Colon (tissue), 2 donors: ENCODE data around the gene TRPM2.

Source experiments
- FAIRE-seq: peaks from 2 replicates; lab custom pipeline; 2012; peaks lifted over from hg19 to GRCh38; lab: Jason Lieb, UNC
- donor health status: control.
- donor health status: control.

TRPM2 gene

DNA sequence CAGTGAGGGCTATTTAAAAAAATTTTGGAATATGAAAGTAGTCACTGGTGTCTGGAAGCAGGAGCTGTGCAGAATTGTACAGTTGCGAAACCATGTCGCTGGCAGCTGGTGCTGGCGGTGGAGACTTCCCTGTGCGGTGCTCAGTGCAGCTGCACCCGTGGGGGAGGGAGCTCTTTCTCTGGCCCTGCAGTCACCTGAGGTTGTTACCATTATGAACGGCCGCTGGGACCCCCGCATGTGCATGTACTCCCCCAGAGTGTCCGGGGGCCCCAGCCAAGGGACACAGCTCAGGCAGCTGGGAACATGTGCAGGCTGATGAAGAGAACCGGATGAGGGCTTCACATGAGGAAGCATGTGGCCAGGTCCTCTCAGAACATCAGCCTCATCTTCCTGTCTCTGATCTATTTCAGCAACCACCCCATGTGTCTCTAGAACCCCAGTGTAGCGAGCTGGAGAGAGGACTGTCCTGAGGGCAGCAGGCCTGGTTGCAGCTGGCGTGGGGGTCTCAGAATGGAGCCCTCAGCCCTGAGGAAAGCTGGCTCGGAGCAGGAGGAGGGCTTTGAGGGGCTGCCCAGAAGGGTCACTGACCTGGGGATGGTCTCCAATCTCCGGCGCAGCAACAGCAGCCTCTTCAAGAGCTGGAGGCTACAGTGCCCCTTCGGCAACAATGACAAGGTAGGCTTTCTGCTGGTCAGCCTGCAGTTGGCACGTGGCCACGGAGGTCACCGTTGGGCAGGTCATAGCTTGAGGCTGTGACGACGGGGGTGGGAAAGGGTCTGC lies at the start of gene TRPM2:
Gene TRPM2 (plus strand): TSS at position 431 of the 780 bp plus-strand sequence. CDS start 80 bp downstream, at position 511.
- no peak for FAIRE-seq

DNA sequence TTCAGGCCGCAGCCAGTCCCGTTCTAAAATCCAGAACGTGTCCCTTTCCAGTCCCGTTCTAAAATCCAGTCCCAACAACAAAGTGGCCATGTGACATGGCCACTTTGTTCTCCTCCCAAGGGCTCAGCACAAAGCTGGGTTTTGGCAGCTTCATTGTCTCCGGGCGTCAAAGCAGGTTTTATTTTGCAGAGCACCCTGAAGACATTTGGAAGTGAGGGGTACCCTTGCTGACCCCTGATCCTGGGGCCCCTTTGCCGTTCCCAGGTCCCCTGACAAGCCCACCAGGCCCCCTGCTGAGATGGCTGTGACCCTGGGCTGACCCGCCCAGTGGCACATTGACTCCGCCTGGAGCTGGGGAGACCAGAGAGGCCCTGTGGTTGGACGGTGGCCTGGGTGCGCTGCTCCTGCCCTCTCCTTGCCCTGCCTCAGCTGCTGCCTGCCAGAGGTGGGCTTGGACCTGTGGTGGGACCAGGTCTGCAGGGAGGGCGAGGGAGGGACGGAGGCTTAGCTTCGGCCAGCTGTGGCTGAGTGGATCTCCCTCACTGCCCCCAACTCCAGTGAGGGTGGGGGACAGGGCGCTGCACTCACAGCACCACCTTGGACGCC lies 49.3 kb upstream of the TRPM2 start:
- FAIRE-seq: no peak

DNA sequence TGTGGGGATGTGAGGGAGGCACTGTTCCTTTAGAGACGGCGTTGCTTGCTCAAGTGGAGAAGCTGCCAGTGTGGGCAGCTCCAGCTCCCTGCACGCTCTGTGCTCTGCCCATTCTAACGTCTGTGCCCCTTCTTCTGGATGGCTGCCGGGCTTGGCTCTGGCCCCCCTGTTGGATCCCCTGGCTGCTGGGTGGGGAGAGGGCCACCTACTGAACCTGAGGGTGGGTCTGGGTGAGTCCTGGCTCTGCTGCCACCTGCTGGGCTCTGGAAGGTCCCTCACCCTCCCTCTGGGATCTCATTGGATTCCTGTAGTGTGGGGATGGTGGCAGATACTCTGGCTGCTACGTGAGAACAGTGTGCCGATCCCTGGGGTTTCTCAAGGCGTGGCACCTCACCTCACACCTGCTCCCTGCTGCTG lies 48.5 kb upstream of the TRPM2 start:
- FAIRE-seq: no peak

DNA sequence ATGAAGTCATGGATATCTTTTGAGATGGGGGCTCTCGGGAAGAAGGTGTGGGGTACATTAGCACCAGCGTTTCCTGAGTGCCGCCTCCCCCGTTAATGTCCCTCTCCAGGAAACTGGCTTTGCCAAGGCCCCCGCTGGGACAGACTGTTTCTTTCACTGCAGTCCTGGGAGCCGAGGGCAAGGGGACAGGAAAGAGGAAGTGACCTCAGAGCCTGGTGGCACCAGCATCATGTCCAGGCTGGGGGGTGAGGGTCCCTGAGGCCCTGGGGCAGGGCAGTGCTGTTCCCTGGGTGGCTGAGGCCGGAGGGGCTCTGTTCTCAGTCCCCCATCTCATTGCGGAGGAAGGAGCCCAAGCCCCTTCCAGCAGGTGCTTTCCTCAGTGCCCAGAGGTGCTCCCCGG lies 47.7 kb upstream of the TRPM2 start:
- FAIRE-seq: no peak

- no peak for FAIRE-seq
Observed at GRCh38 chr21:44306936-44307704, 46.3 kb upstream of the TRPM2 start.

- FAIRE-seq: no peak
Observed at GRCh38 chr21:44310628-44311507, 42.6 kb upstream of the TRPM2 start.

- FAIRE-seq: no peak
Observed at GRCh38 chr21:44312089-44312488, 41.3 kb upstream of the TRPM2 start.

DNA sequence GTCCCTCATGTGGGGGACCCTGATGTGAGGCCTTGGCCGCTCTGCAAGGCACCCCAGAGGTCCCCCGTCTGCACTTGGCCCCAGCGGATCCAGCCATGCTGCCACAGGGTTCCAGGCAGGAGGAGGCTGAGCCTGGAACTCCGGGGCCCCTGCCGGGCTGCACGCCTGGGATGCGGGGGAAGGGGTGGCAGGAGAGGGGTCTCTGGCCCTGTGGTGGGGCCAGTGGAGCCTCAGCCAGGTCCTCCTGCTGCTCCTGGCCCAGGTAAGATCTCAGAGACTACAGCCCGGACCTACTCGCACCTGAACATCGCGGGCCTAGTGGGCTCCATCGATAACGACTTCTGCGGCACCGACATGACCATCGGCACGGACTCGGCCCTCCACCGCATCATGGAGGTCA lies 40.7 kb upstream of the TRPM2 start:
- no peak for FAIRE-seq

DNA sequence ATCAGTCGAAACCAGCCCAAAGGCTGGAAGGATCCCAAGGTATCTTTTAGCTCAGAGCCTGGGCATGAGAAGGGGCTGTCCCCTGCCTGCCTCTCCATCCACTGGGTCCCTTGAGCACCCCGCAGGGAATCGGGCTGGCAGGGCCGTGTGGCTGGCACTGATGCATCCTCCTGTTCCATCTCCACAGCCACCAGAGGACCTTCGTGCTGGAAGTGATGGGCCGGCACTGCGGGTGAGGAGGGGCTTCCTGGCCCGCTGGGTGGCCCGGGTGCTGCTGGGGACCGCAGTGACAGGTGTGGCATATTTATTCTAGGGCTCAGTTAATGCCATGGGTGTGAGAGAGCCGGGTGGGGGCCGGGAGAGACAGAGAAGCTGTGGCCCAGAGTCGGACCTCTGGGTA lies 40.0 kb upstream of the TRPM2 start:
- FAIRE-seq: no peak

DNA sequence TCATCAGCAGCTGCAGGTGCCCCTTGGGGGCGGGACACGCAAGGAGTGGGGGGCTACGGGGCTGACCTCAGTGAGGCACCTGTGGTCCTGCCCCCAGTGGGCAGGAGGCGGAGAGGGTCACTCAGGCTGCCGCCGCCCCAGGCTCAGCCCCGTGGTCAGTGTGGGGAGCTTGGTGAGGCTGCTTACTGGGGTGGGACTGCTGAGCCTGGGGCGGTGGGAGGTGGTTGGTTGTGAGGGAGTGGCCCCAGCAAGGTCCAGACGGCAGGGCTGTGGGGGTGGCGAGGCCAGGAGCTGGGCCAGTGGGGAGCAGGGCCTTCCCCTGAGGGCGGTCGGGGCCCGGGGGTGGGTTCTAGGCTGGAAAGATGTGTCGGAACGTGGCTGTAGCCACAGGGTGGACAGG lies 39.3 kb upstream of the TRPM2 start:
- no peak for FAIRE-seq

DNA sequence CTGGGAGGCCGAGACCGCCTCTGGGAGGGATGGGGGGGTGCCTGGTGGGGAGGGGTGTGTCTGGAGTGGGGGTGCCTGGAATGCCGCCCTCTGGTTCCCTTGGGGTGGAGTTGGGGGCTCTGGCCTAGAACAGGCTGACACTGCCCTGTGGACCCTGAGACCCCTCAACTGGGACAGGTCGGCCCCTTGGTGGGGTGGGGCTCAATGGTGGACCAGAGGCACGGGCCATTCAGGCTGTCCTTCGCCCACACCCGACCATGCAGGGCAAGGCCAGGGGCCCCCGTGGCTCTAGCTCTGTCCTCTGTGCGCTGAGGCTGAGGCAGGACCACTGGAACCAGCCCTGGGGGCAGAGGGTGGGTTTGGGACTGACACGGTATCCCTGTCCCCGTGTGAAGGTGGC lies 38.9 kb upstream of the TRPM2 start:
- no peak for FAIRE-seq

DNA sequence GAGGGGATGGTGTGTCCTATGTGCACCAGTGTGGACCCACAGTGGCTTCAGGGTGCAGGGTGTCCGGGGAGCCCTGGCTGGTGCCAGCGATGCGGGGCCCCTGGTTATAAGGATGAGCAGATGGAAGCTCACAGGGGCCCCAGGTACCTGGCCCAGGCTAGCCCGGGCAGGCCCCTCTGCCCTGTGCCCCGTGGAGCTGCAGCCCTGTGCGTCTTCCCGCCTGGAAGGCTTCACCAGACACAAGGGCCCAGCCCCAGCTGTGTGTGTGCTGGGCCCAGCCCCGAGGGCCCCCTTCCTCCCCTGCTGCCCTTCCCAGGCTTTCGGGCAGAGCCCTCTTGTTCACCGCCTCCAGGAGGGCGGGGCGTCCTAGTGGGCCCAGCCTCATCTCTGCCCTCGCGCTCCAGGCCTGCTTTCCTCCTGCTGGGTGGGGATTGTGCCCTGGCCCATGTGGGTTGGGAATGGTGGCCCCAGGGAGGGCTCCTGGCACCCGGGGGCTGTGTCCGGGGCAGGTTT lies 37.7 kb upstream of the TRPM2 start:
- FAIRE-seq: no peak

DNA sequence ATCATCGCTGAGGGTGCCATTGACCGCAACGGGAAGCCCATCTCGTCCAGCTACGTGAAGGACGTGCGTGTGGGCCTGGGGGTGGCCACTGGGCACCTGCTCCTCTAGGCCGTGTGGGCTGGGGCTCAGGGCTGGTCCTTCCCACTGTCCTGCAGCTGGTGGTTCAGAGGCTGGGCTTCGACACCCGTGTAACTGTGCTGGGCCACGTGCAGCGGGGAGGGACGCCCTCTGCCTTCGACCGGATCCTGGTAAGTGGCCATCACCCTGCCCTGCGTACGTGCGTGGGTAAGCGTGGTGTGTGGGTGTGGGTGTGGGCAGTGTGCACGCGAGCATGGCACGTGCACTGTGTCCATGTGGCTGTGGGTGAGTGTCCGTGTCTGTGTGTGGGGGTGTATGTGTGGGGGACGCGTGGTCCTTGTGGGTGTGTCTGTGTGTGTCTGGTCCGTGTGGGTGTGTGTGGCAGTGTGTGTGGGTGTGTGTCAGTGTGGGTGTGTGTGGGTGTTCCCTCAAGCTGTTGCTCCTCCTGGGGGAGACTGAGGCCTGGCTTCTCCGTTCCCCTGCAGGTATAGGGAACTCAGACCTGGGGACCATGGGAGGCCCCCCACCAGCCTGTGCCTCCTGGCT lies 37.0 kb upstream of the TRPM2 start:
- FAIRE-seq: no peak

- FAIRE-seq: no peak
Observed at GRCh38 chr21:44317241-44317782, 36.1 kb upstream of the TRPM2 start.

GRCh38 chr21:44317871-44318270 lies 35.5 kb upstream of the TRPM2 start:
- no peak for FAIRE-seq

DNA sequence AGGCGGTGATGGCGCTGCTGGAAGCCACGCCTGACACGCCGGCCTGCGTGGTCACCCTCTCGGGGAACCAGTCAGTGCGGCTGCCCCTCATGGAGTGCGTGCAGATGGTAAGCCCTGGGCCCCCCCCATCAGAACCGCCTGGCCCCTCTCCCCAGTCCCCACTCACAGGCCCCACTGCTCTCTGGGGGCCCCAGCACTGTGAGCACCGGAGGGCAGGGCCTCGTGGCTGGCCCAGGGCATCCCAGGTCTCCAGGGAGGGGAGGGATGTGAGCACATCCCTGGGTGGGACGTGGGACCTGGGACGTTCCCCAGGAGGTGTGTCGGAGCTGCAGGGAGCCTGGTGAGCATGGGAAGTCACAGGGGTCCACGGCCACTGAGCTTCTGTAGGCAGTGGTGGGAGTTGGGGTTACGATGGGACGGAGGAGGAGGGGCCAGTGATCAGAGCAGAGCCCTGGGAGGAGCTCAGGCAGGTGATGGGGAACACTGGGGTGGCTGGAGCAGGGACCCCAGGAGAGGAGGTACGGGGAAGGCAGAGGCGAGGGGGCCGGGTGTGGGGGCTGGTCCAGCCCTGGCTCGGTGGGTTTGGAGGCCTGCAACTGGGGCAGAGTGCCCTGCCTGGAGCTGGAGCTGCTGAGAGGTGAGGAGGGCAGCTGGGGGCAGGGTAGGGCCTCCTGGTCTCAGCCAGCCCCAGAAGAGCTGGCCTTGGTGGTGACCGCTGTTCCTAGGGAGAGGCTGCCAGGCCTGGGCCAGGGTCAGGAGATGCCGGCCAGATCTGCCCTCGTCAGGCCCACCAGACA lies 34.7 kb upstream of the TRPM2 start:
- FAIRE-seq: no peak

DNA sequence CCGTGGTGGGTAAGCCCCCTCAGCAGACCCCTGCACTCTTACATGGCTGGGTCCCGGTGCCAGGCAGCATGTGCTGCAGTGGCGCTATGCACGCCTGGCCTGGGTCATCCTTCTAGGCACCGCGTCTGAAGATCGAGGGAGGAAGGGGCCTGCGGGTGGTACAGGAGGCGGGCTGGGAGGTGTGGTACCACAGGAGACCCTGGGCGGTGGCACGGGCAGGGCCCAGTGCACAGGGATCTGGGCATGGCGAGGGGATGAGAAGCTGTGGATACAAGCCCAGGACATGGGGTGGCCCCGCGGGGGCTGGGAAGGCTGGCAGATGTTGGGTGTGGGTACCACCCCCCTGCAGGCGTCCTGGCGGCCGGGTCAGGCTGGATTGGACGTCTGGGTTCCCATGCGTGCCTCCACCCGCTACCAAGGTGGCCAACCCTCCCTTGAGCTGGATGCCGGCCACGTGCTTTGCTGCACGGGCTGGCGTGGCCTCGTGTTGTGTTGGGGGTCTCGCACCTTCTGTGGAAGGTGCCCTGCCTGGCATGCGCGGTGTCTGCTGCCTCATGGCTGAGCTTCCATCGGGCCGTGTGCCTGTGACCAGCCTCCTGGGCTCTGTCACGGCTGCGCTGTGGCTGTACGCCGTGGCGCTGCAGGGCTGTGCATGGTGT lies 33.9 kb upstream of the TRPM2 start:
- FAIRE-seq: no peak

DNA sequence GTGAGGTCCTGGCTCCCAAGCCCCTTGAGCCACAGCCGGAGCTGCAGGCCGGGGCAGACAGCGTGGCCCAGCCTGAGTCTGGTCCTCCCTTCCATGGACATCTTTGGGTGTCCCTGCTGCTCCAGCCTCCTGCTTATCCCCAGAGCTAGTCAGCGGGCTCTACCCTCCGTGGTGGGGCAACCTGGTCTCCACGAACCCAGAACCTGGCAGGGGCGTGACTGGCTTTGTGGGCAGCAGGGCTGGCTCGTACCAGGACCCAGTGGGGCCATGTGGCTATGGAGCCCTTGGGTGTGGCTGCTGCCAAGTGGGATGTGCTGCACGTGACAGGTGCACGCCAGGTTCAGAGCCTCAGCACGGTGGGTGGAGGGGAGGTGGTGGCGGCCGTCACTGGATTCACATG lies 32.6 kb upstream of the TRPM2 start:
- no peak for FAIRE-seq

DNA sequence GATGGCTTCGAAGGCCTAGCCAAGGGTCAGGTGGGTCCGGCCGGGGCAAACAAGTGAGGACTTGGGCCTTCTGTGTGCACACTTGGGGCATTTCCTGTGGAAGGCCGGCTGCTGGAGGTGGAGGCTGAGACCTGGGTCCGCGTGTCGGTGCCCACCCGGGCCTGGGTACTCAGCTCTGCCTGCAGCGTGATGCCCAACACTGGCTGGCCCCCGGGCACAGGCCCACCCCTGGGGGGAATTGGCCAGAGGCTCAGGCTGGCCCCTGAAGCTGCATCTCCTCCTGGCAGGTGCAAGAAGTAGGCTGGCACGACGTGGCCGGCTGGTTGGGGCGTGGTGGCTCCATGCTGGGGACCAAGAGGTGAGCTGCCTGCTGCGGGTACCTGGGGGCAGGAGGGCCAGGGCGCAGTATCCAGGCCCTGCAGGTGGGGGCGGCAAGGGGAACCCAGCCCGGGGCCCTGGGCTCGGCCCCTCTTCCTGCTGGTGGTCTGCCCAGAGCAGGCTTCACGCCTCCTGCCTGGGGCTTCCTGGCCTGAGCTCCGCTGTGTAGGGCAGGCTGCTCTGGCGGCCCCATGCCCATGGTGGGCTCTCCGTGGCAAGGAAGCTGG lies 31.5 kb upstream of the TRPM2 start:
- FAIRE-seq: no peak
